Measurements from ENCODE around the gene FRMPD2. TPM values are rescaled to one million over a fixed set of nuclear protein-coding genes. Genes with fewer than 3 reads are reported as not detected.

FRMPD2 gene
- total and polyA plus RNA-seq, 2 of the 4 experiments (the other 2 are of a cell fraction) = 0.18 TPM; not detected in 1

DNA sequence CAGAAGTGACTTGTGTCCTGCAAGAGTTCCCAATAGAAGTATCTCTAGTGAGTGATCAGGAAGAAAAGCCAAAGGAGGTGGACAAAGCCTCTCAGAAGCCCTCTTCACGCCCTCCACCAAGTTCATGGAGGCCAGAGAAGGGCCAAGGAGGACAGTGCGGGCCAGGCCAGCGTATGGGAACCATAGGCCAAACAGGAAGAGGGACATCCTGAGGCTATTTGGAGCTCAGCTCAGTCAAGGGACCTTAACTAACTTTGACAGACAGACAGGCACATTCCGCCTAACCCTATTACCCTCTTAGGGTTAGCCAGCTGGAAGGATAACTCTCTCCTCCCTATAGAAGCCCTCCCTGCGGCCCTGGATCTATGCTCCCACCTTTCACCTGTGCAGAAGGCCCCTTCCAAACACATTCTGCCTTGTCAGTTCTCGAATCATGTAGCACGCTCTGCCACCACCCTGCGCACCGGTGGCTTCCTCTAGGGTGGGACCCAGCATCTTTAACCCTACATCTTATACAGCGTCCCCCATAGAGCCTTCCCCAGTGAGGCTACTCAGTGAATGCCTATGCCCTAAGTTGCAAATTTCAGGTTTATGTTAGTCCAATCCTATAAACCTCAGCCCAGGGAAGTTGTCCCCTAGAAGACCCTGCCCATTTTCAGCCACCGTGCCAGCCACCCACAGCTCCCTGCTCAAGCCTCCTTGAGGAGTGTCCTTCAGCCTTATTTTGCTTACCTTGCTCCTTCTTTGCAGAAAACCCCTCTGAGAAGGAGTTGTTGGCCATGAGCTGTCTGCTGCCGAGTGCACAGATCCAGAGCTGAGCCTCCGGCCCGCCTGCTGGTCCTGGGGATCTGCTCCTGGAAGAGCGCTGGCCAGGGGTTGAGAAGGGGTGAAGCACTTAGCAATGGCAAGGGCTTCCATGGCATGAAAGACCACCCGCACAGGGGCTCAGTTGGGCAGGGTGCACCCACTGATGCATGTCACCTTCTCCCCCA is 36.9 kb downstream of the FRMPD2 start:
- CTCF ChIA-PET = no interaction called here
- dilution Hi-C loops (cut with HindIII; ENCODE audit: low sequenced_read_pairs, unreplicated experiment) (no loop called here), in situ Hi-C loops (cut with MboI; ENCODE audit: low sequenced_read_pairs) (no loop called here)

More for the DNA sequence above, 36.9 kb downstream of the FRMPD2 start:
- Histone ChIP-seq H3K9ac (ENCODE audit: low read depth, low read length) (no peak overlapping the region), H3K27me3 (ENCODE audit: control insufficient read depth, insufficient read depth, low read length) (peaks cover 26% of the 10 kb centered on the region), H2AFZ (replicated peaks; ENCODE audit: low read length, poor library complexity) (no peak overlapping the region), H3K56ac (ENCODE audit: extremely low read depth, insufficient read depth, low read length) (no peak overlapping the region), H2AK5ac (ENCODE audit: low read depth, low read length) (no peak overlapping the region), H4K91ac (ENCODE audit: insufficient read depth, low read depth, low read length) (no peak overlapping the region), H3K14ac (replicated peaks; ENCODE audit: low read depth, low read length) (no peak overlapping the region), H3K79me1 (ENCODE audit: low read depth in 1 of 2, low read length in 2 of 2) (no peaks in the 10 kb centered on the region), H4K5ac (ENCODE audit: low read depth, low read length) (no peak overlapping the region), H4K8ac (ENCODE audit: low read depth in 2 of 2, low read length in 2 of 2) (no peak overlapping the region), H4K20me1 (ENCODE audit: insufficient read depth, low read length) (no peaks in the 10 kb centered on the region), H3K9me1 (ENCODE audit: insufficient read depth, low read length) (no peaks in the 10 kb centered on the region), H3K27ac (ENCODE audit: insufficient read depth, low read length) (no peak overlapping the region), H2AK9ac (replicated peaks; ENCODE audit: low read depth, low read length, poor library complexity) (no peak overlapping the region), H3K4ac (ENCODE audit: low read depth, low read length) (no peak overlapping the region), H3K4me3 (ENCODE audit: insufficient read depth, low read depth, low read length) (no peak overlapping the region), H2BK15ac (ENCODE audit: low read depth, low read length) (no peak overlapping the region), H2BK5ac (ENCODE audit: low read depth, low read length, poor library complexity, severe bottlenecking) (no peak overlapping the region), H3K18ac (ENCODE audit: low read depth, low read length) (no peak overlapping the region), H3K23ac (ENCODE audit: low read depth, low read length) (no peak overlapping the region), H2BK120ac (ENCODE audit: low read depth, low read length) (no peak overlapping the region), H3K9me3 (ENCODE audit: control insufficient read depth, insufficient read depth, low read length) (no peaks in the 10 kb centered on the region), H3K4me1 (ENCODE audit: control insufficient read depth, insufficient read depth, low read length) (no peaks in the 10 kb centered on the region), H3K4me2 (ENCODE audit: low read depth, low read length) (no peak overlapping the region), H2BK20ac (ENCODE audit: low read depth, low read length) (no peak overlapping the region), H3K36me3 (ENCODE audit: control insufficient read depth, insufficient read depth, low read length) (no peaks in the 10 kb centered on the region)
- no TSS peak for BruUV-seq (replicated peaks)
- 69% methylated on average over 4 of the region's 16 CpGs; no CpG with 5 or more reads in 1 of the 2 experiments for WGBS, 2 experiments (ENCODE audit: extremely low coverage in 2 of 2, insufficient read length in 1 of 2)
- ATAC-seq (ENCODE audit: low read depth) (no peak), DNase-seq (no peak)
- POLR2A ChIA-PET (ENCODE audit: unreplicated experiment) = no interaction called here
- intact Hi-C loops (cut with micrococcal nuclease) = no loop called here
- TF ChIP-seq POLR2A (IDR thresholded peaks at IDR 0.05; ENCODE audit: low read depth, low read length) (no peak), SMC3 (IDR thresholded peaks at IDR 0.05; ENCODE audit: low read depth, low read length) (no peak), FOS (IDR thresholded peaks at IDR 0.05; ENCODE audit: low read depth, low read length) (no peak), BHLHE40 (IDR thresholded peaks at IDR 0.05; ENCODE audit: low read depth, low read length) (no peak)
